SK-N-SH (cell line): ENCODE measurements around the gene KCNE1. TPM values are rescaled to one million over a fixed set of nuclear protein-coding genes. Genes with fewer than 3 reads are reported as not detected.

Source experiments
- CTCF ChIA-PET: fragments of 300-600, 350-600 bp; formaldehyde crosslinking; extraction: SDS; loops from one replicate; lab custom pipeline; 2021; lab: Yijun Ruan, JAX
- POLR2A ChIA-PET: fragments of 350-600 bp; sonication (Branson Sonifier 250); formaldehyde crosslinking; extraction: SDS; loops from one replicate; lab custom pipeline; 2020; ENCODE audit warnings: antibody characterized with exemption, inconsistent platforms; lab: Yijun Ruan, JAX
- DNase-seq: peaks from one replicate; pipeline ENCODE4 v3.0.0; 2012
- H2AFZ ChIP-seq: fragments of 200-600 bp; sonication (generic); 2 replicates; pipeline ENCODE4 v1.8.1; 2016; ENCODE audit warnings: antibody characterized with exemption, mild to moderate bottlenecking, low read depth
- H3F3A ChIP-seq: fragments of 200-600 bp; sonication (generic); replicated peaks from 2 replicates; pipeline ENCODE3; 2016; ENCODE audit warnings: antibody characterized with exemption, mild to moderate bottlenecking; ENCODE audit not compliant: insufficient read depth
- H3K27ac ChIP-seq, 2 experiments: fragments of 200-500 bp in 1 of 2; fragments of 200-600 bp in 1 of 2; sonication (Bioruptor generic) in 1 of 2; sonication (generic), shearing (Covaris generic) in 1 of 2; 2 replicates each; pipeline versions ENCODE4 v1.5.1 to v1.6.1; 2014 to 2016; ENCODE audit warnings: low read depth in 2 of 2, inconsistent platforms in 1 of 2, low read length in 1 of 2, mild to moderate bottlenecking in 1 of 2, mixed read lengths in 1 of 2
- H3K27me3 ChIP-seq: fragments of 200-600 bp; sonication (generic), shearing (Covaris generic); 2 replicates; pipeline ENCODE4 v1.6.1; 2016; ENCODE audit warnings: mixed run types; ENCODE audit not compliant: insufficient read depth
- H3K36me3 ChIP-seq, 2 experiments: fragments of 200-500 bp in 1 of 2; fragments of 200-600 bp in 1 of 2; sonication (Bioruptor generic) in 1 of 2; sonication (generic) in 1 of 2; replicated peaks in 1 of 2; 2 replicates each; pipeline versions ENCODE3 to v1.5.1; 2014 to 2016; ENCODE audit warnings: low read length in 1 of 2, mild to moderate bottlenecking in 1 of 2; ENCODE audit not compliant: insufficient read depth in 2 of 2, control insufficient read depth in 1 of 2
- H3K4me1 ChIP-seq, 2 experiments: fragments of 200-500 bp in 1 of 2; fragments of 200-600 bp in 1 of 2; sonication (Bioruptor generic) in 1 of 2; sonication (generic), shearing (Covaris generic) in 1 of 2; 2 replicates each; pipeline versions ENCODE4 v1.5.1 to v1.6.1; 2014 to 2016; ENCODE audit warnings: low read depth in 1 of 2, low read length in 1 of 2, mixed run types in 1 of 2; ENCODE audit not compliant: insufficient read depth in 2 of 2, control insufficient read depth in 1 of 2
- H3K4me2 ChIP-seq: fragments of 200-600 bp; sonication (generic), shearing (Covaris generic); 2 replicates; pipeline ENCODE4 v1.6.1; 2017; ENCODE audit warnings: mixed run types
- H3K4me3 ChIP-seq, 2 experiments: fragments of 200-500 bp in 1 of 2; fragments of 200-600 bp in 1 of 2; sonication (Bioruptor generic) in 1 of 2; sonication (generic), shearing (Covaris generic) in 1 of 2; 2 replicates each; pipeline versions ENCODE4 v1.5.1 to v1.8.1; 2014 to 2016; ENCODE audit warnings: low read depth in 2 of 2, inconsistent platforms in 1 of 2, low read length in 1 of 2, mild to moderate bottlenecking in 1 of 2, mixed read lengths in 1 of 2, moderate library complexity in 1 of 2
- H3K79me2 ChIP-seq: fragments of 200-600 bp; sonication (generic); 2 replicates; pipeline ENCODE4 v1.8.1; 2017; ENCODE audit warnings: mild to moderate bottlenecking; ENCODE audit not compliant: insufficient read depth
- H3K9ac ChIP-seq: fragments of 200-600 bp; sonication (generic); 2 replicates; pipeline ENCODE4 v1.6.1; 2017; ENCODE audit warnings: mixed run types
- H3K9me2 ChIP-seq: fragments of 200-600 bp; sonication (generic); 2 replicates; pipeline ENCODE4 v1.6.1; 2017; ENCODE audit warnings: mixed run types
- H3K9me3 ChIP-seq: fragments of 200-600 bp; sonication (generic); 2 replicates; pipeline ENCODE4 v1.6.1; 2017; ENCODE audit warnings: mixed run types, mild to moderate bottlenecking, moderate library complexity
- H4K20me1 ChIP-seq: fragments of 200-600 bp; sonication (generic); 2 replicates; pipeline ENCODE4 v1.6.1; 2017; ENCODE audit warnings: mild to moderate bottlenecking, mixed run types; ENCODE audit not compliant: insufficient read depth
- CHD2 ChIP-seq: fragments of 150-350 bp; IDR thresholded peaks from 2 replicates; pipeline ENCODE4 v1.6.1; 2018; ENCODE audit warnings: low read length; ENCODE audit not compliant: partially characterized antibody
- EP300 ChIP-seq, 2 experiments: IDR thresholded peaks; 2 replicates each; pipeline versions ENCODE4 v1.4.0 to v1.6.1; 2012; ENCODE audit warnings: borderline replicate concordance in 1 of 2, low read depth in 1 of 2, low read length in 1 of 2
- GABPA ChIP-seq: IDR thresholded peaks from 2 replicates; pipeline ENCODE4 v1.4.0; 2012; ENCODE audit warnings: low read depth, mild to moderate bottlenecking
- MAX ChIP-seq: IDR thresholded peaks from 2 replicates; pipeline ENCODE4 v1.4.0; 2012; ENCODE audit warnings: low read depth
- NFIC ChIP-seq: IDR thresholded peaks from 2 replicates; pipeline ENCODE4 v1.4.0; 2012; ENCODE audit warnings: borderline replicate concordance
- NRF1 ChIP-seq: IDR thresholded peaks from 2 replicates; pipeline ENCODE4 v1.6.1; 2012; ENCODE audit warnings: low read depth, mild to moderate bottlenecking, low read length
- PBX3 ChIP-seq: IDR thresholded peaks from 2 replicates; pipeline ENCODE4; 2012
- RAD21 ChIP-seq: IDR thresholded peaks from 2 replicates; pipeline ENCODE4 v1.6.1; 2012; ENCODE audit warnings: mild to moderate bottlenecking, low read length
- REST ChIP-seq: IDR thresholded peaks from 2 replicates; pipeline ENCODE4 v1.6.1; 2012; ENCODE audit warnings: mild to moderate bottlenecking, low read depth, low read length, moderate library complexity
- RFX5 ChIP-seq: IDR thresholded peaks from 2 replicates; pipeline ENCODE4 v1.6.1; 2012; ENCODE audit warnings: mild to moderate bottlenecking, improper control_type of control experiment, low read length
- RXRA ChIP-seq: IDR thresholded peaks from 2 replicates; pipeline ENCODE4 v1.4.0; 2012; ENCODE audit warnings: low read depth, mild to moderate bottlenecking, borderline replicate concordance
- TAF1 ChIP-seq: IDR thresholded peaks from 2 replicates; pipeline ENCODE4 v1.6.1; 2012; ENCODE audit warnings: low read depth, mild to moderate bottlenecking, low read length, moderate library complexity, borderline replicate concordance
- TCF12 ChIP-seq: IDR thresholded peaks from 2 replicates; pipeline ENCODE4 v1.4.0; 2012
- YY1 ChIP-seq: IDR thresholded peaks from 2 replicates; pipeline ENCODE4 v1.4.0; 2012; ENCODE audit warnings: low read depth, mild to moderate bottlenecking
- WGBS: methylation state at CpG from one replicate; pipeline ENCODE4 v1.1.6; 2017; ENCODE audit warnings: low lambda C conversion rate; 5-methylcytosine and 5-hydroxymethylcytosine counted together
- polyA plus RNA-seq, 3 experiments: library from polyadenylated mRNA; depleted of rRNA; stranded (reverse); fragments of >200 nt; gene quantifications; 2 replicates each; pipeline ENCODE4 v1.2.3, GENCODE V29; 2012

The KCNE1 gene
- polyA plus RNA-seq, 1 of the 3 experiments (the other 2 are of a cell fraction) = 0.16 TPM

DNA sequence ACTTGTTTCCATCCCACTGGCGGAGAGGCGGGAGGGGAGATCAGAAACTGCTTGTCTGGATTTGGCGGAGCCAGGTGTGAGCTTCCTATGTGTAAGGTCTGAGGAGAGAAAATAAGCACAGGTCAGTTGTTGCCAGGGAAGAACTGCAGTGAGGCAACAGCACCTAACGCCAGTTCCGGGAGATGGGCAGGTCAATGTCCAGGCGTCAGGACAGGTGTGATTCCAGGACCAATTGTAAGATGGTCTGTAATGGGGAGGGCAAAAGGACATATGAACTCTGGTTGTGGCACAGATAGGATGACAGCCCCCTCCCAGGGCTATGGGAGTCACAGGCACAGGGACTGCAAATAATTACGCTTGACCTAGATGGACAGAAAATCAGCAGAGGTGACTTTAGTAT is 9.6 kb upstream of the KCNE1 start:
- no peaks in the 10 kb centered on the region; the same call in 1 of the 2 replicates for H4K20me1 ChIP-seq
- H3K4me1 ChIP-seq = peaks cover 3 to 8% of the 10 kb centered on the region in 2 experiments; a peak in 3 of 4 replicates
- peaks cover 39% of the 10 kb centered on the region for H3K79me2 ChIP-seq
- ChIA-PET CTCF (interaction anchor here (1.2 to 1.5 kb wide), 3 partner anchors 11 to 22 kb away, joined by 3 to 6 read pairs (median 4); no protein-coding TSS in a partner anchor), POLR2A (no interaction called here)
- TF ChIP-seq RAD21 = no peak
- TF ChIP-seq TAF1 = no peak
- TF ChIP-seq NRF1 = no peak
- TF ChIP-seq CHD2 = no peak
- TF ChIP-seq YY1 = no peak
- no peak for TF ChIP-seq PBX3
- TF ChIP-seq TCF12 = no peak
- no peak for TF ChIP-seq EP300 (IDR thresholded peaks at IDR 0.05; ENCODE audit: borderline replicate concordance in 1 of 2, low read depth in 1 of 2, low read length in 1 of 2)
- TF ChIP-seq GABPA = no peak
- H3F3A ChIP-seq = peaks cover 30% of the 10 kb centered on the region
- H3K27ac ChIP-seq = no peak overlapping the region
- 100% methylated on average over 7 of the region's 7 CpGs for whole genome bisulfite sequencing
- no peak overlapping the region for H3K9ac ChIP-seq
- no peaks in the 10 kb centered on the region for H3K9me2 ChIP-seq
- peaks cover 36 to 45% of the 10 kb centered on the region in 2 experiments for H3K36me3 ChIP-seq
- no peak for DNase-seq
- no peak overlapping the region for H2AFZ ChIP-seq
- H3K4me3 ChIP-seq = no peak overlapping the region
- no peaks in the 10 kb centered on the region for H3K27me3 ChIP-seq
- H3K9me3 ChIP-seq = no peaks in the 10 kb centered on the region
- H3K4me2 ChIP-seq = no peak overlapping the region

DNA sequence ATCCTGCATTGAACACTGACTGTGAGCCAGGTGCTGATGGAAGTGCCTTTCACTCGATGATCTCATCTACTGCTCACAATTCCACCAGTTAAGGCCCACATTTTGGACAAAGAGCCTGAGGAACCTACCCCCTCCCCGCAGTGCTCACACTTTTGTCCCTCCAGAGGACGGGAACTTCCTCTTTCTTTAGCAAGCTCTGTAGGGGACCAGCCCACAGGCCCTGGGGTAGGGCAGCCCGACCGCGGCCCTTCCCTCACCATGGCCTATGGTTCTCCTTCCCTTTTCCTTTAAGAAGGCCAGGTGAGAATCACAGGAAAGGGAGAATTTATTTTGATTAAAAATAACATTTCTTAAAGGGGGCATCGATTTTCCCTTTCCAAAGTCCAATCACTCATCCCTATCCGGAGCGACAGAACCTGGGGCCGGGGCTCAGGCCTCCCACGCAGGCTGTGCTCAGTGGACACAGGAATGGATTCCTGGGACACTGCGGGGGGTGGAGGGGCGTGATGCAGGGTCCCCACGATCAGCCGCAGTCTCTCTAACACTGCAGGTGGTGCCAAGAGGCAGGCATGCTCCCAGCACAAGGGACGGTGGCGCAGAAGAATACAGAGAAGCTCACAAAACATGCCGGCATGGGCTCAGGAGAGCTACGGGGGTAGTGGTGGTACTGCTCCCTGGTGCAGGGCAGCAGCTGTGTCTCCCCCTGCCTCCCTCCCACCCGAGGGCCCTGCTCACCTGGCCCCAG is 8.9 kb upstream of the KCNE1 start:
- Histone ChIP-seq H3K9me3 (no peaks in the 10 kb centered on the region), H3K79me2 (peaks cover 33% of the 10 kb centered on the region), H3K4me2 (no peak overlapping the region), H3K9me2 (no peaks in the 10 kb centered on the region), H3F3A (peaks cover 31% of the 10 kb centered on the region), H4K20me1 (no peaks in the 10 kb centered on the region; the same call in 1 of the 2 replicates), H3K9ac (no peak overlapping the region), H2AFZ (no peak overlapping the region), H3K36me3 (peaks cover 39 to 49% of the 10 kb centered on the region in 2 experiments), H3K27ac (no peak overlapping the region), H3K27me3 (no peaks in the 10 kb centered on the region), H3K4me3 (no peak overlapping the region), H3K4me1 (peaks cover 3 to 8% of the 10 kb centered on the region in 2 experiments; a peak in 3 of 4 replicates)
- WGBS = 95% methylated on average over 20 of the region's 20 CpGs
- ChIA-PET POLR2A (no interaction called here), CTCF (interaction anchor here (1.2 kb wide), 1 partner anchor 20 kb away, joined by 3 read pairs; no protein-coding TSS in a partner anchor)
- DNase-seq = no peak
- TF ChIP-seq RFX5 (no peak), EP300 (IDR thresholded peaks at IDR 0.05; ENCODE audit: borderline replicate concordance in 1 of 2, low read depth in 1 of 2, low read length in 1 of 2) (no peak), RXRA (no peak), MAX (no peak), CHD2 (no peak), TCF12 (no peak), REST (no peak), NFIC (no peak), TAF1 (no peak)
